ENCODE results near the gene PTPRN2. TPM values are rescaled to one million over a fixed set of nuclear protein-coding genes. Genes with fewer than 3 reads are reported as not detected.
"Not testable (repeated sequence)": the region's sequence is repeated elsewhere in the genome, so short reads cannot be mapped to it uniquely, and the experiment has no call there.

PTPRN2 gene
- total RNA-seq, 1 donor from 2014 or later, result 2.4 TPM

DNA sequence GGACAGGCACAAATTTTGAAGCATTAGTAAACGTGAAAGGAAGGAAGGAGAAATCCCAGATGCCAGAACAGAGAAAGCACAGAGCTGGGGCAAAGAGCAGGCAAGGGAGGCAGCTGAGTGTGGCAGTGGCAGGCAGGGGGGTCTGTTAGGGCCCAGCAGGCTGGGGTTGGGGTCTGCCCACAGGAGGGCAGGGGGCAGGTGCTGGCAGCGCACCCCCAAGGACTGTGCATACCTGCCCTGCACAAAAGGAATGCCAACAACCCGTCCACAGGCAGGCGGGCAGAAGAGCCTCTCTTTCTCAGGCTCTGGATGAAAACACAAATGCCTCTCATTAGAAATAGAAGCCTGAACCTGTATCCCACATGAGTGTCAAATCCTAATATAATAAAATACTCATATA, 552.3 kb downstream of the PTPRN2 start:
- no peak for DNase-seq (ENCODE audit: low read depth in 2 of 2)

DNA sequence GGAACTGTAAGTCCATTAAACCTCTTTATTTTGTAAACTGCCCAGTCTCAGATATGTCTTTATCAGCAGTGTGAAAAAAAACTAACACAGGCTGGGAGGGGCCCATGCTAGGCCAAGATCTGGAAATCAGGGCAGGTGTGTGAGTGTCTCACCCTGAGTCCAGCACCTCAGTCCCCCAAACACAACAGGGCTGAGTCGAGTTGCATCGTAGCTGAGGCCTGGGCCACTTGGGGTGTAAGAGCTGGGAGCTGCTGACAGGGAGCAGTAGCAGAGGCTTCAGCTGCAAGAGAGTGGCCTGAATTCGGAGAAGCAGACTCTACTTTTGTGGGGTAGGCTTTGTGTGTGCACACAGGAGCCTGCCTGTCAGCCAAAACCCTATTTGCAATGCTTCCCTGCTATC, 553.1 kb downstream of the PTPRN2 start:
- DNase-seq (ENCODE audit: low read depth in 2 of 2), result no peak

GRCh38 chr7:158033925-158034324, 553.7 kb downstream of the PTPRN2 start:
- DNase-seq (ENCODE audit: low read depth in 2 of 2), result not testable (repeated sequence)

GRCh38 chr7:158033196-158033595, 554.4 kb downstream of the PTPRN2 start:
- no peak for DNase-seq (ENCODE audit: low read depth in 2 of 2)

GRCh38 chr7:158032561-158033115, 555.0 kb downstream of the PTPRN2 start:
- no peak for DNase-seq (ENCODE audit: low read depth in 2 of 2)

GRCh38 chr7:158031867-158032308, 555.7 kb downstream of the PTPRN2 start:
- DNase-seq (ENCODE audit: low read depth in 2 of 2), result no peak

DNA sequence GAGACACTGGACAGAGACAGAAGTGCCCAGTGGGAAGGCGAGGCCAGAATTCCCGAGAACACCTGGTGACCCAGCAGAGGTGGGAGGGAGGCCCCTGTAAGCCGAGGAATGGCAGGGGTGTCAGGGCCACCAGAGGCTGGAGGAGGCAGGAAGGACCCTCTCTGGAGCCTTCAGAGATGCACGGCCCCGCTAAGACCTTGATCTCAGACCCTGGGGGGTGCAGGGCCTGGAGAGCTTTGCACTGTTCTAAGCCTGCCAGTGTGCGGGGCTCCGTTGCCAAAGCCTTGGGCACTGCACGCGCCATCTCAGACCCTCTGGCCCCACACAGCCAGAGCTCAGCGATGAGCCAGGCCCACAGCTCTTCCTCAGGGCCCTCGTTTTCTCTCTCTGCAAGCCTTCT, 557.1 kb downstream of the PTPRN2 start:
- no peak for DNase-seq (ENCODE audit: low read depth in 2 of 2)

DNA sequence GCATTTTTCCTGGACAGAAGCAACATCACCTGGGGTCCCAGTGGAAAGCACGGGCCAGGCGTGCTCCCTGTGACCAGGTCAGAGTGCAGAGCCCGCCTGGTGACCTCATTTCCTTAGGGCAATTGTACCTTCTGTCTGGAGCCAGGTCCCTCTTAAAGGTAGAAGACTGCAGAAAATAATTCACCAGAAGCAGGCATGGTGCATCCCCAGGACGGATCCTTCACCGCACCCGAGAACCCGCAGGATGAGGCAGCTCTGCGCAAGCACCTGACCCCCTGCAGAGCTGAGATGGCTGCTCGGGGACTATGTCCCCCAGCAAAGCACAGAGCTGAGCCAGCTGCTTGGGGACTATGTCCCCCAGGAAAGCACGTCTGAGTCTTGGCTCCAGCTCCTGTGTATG, 557.6 kb downstream of the PTPRN2 start:
- no peak for DNase-seq (ENCODE audit: low read depth in 2 of 2)

- no peak for DNase-seq (ENCODE audit: low read depth in 2 of 2)
Measured at GRCh38 chr7:158029509-158029908, 558.1 kb downstream of the PTPRN2 start.

DNA sequence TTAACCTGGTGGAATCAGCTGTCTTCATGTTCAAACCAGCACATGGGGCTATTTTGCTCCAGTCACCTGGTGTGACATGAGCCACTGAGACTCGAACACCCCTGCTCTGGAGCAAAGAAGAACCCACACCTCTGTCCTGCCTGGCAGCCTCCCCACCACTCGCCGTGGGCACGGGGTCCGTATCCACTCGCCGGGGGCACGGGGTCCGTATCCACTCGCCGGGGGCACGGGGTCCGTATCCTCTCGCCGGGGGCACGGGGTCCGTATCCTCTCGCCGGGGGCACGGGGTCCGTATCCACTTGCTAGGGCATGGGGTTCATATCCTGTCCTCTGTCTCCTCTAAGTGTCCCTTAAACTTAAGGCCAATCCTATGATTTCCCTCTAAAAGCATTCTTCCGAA, 558.7 kb downstream of the PTPRN2 start:
- no peak for DNase-seq (ENCODE audit: low read depth in 2 of 2)

DNA sequence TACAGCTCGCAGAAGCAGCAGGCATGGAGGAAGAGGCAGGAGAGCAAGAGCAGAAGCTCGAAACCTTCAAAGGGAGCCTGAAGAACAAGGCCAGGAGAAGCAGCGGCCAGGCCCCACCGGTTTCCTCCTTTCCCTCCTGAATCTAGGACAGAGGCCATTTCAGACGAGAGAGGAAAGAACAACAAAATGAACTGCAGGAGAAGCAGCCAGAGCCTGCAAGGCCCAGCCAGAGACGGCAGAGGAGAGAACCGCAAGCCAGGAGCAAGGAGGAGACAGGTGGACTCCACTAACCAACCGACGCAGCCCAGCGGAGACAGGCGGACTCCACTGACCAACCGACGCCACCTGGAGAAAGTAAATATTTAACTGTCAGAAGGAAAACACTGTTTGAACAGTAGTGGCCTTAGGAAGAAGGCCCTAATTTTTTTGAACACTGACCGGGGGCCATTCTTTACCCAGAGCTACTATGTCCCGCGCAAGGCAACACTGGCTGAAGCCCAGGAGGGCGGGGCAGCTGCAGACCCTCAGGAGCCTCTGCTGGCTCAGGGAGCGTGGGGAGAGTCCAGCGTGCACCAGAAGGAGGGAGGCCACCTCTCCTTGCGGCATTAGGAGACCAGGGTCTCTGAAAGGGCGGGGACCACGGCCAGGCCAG, 559.2 kb downstream of the PTPRN2 start:
- no peak for DNase-seq (ENCODE audit: low read depth in 2 of 2)

- DNase-seq (ENCODE audit: low read depth in 2 of 2), result no peak
Measured at GRCh38 chr7:158027646-158028045, 560.0 kb downstream of the PTPRN2 start.

GRCh38 chr7:158026636-158027265, 560.9 kb downstream of the PTPRN2 start:
- no peak for DNase-seq (ENCODE audit: low read depth in 2 of 2)

DNA sequence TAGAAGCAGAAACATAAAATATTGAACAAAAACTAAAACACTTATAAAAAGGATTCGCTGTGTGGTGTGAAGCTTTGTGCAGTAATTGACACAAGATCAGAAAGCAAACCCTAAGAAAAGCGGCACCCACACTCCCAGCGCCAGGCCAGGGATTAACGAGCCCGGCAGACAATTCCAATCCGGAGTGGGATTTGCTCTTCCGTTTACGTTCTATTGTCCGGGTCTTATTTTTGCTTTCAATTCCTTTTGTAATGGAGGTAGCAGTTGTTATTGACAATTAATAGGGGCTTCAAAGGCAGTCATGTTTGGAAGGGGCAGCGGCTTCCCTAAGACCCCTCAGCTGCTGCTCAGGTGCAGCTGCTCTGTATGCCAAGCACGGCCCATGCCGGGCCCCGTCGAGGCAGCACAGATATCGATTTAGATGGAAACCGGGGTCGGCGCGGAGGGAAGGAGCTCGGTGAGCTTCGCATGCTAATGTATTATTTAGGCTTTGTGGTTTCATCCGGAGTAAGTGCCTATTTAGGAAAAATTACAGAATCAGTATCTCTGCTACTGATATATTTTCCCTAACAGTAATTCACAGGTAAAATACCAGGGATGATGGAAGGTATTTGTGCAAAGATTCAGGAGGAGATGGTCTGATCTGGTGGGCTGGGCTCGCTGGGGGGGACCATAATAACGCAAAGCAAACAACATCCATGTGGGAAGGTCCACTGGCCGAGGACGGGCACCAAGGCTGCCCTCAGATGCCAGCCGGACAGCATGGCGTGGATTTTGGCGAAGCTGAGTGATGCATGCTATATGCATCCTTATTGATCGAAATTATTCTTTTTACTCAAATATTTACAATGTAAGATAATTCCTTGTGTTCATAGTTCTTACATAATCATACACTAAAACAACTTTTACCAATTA, 561.7 kb downstream of the PTPRN2 start:
- no peak for DNase-seq (ENCODE audit: low read depth in 2 of 2)

DNA sequence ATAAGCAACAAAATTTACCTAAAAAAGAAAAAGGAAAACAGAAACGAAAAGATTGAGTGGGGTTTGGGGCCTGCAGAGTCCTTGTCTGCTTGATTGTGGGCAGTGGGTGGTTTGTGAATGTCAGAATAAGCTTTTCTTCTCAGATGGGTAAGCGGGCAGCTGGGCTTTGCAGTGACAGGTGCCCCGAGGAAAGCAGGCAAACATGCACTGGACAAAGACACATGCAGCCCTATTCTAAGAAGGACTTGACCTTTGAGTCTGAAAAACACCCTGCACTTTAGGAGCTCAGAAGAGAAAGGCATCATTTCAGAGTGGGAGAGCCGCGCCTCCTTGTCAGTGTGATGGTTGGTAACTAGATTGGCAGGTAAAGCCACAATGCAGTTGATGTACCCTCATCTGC, 562.7 kb downstream of the PTPRN2 start:
- no peak for DNase-seq (ENCODE audit: low read depth in 2 of 2)

- DNase-seq (ENCODE audit: low read depth in 2 of 2), result no peak
Measured at GRCh38 chr7:158024351-158024715, 563.3 kb downstream of the PTPRN2 start.

DNA sequence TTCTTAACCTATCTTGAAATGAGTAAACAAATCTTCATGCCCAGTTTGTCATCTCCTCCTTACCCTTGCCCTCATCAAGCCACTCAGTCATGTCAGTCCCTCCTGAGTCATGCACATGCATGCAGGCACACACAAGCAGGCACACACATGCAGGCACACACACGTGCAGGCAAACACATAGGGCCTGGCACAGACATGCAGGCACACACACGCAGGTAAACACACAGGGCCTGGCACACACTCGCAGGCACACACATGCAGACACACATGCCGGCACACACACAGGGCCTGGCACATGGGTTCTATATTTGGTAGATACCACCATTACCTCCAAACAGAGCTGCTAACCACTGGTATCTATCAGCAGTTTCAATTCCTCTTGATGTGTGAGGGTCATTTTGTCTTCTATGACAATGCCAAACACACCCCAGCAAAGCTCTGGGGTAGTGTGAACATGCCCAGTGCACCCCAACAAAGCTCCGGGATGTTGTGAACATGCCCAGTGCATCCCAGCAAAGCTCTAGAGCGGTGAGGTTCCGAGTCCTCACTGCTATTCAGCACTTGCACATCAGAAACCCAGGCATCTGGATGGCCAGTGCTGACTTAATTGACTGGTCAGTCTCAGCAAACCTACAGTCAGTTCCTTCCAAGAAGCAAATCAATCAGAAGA, 563.8 kb downstream of the PTPRN2 start:
- DNase-seq (ENCODE audit: low read depth in 2 of 2), result no peak

DNA sequence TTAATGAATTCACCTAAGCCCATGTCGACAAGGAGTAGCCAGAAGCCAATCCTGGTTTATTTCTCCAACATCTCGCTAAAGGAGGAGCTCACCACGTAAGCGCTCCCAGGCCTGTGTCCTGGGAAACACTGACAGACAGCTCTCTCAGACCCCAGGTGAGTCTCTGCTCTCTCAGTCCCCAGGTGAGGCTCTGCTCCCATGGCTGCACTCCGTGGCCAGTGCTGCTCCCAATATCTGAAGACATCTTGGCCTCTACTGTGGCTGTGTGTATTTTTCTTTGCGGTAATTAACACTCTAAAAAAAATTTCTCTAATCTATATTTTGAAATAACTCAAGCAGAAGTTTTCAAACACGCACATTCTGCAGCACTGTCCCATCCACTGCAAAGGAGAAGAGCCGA, 564.5 kb downstream of the PTPRN2 start:
- no peak for DNase-seq (ENCODE audit: low read depth in 2 of 2)

DNA sequence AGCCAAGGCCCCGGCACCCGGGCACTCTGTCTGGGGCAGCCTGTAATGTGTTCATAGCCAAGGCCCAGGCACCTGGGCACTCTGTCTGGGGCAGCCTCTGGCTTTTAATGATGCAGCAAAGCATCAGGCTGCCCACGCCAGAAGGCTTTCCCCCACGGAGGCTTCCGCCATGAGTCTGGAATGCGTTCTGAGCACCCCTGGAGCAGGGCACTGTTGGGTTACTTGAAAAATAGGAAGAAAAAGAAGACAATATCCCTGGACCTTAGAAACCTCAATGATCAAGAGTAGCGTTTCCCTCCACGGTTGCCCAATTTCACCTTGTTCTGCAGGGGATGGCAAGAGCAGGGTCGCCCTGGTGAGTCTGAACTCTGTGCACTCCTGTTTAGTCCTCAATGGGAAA, 565.0 kb downstream of the PTPRN2 start:
- DNase-seq (ENCODE audit: low read depth in 2 of 2), result no peak

- DNase-seq (ENCODE audit: low read depth in 2 of 2), result no peak
Measured at GRCh38 chr7:158021836-158022235, 565.8 kb downstream of the PTPRN2 start.

DNA sequence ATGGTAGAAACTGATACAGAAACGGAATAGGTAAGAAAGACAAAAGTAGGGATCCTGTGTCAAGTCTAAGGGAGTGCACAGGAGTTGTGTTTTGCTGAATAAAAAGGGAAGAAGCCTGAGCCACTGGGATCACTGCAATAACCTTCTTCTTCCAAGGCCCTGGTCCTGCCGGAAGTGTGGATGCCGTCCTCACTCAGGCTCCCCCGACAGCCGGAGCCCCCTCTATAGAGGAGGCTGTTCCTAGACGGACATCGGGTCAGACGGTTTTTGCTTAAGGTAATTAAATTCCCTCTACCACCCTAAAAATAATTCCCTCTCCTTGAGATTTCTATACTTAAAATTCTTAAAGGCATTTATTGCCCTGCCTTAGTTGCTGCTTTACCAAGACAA, 566.9 kb downstream of the PTPRN2 start:
- no peak for DNase-seq (ENCODE audit: low read depth in 2 of 2)
